Caco-2 (cell line): ENCODE results near the gene CACNG4. TPM values are rescaled to one million over a fixed set of nuclear protein-coding genes. Genes with fewer than 3 reads are reported as not detected.

Experiments
- BruUV-seq: library from RNA; stranded (reverse); fragments of 400-500 nt; replicated peaks from 2 replicates; lab custom pipeline; 2021; lab: Mats Ljungman, UMichigan
- CTCF ChIA-PET: fragments of 300-600 bp; sonication (Branson Sonifier 250); formaldehyde crosslinking; loops from one replicate; lab custom pipeline; 2022; ENCODE audit warnings: antibody characterized with exemption; lab: Charles Lee
- POLR2A ChIA-PET: fragments of 300-600 bp; sonication (Branson Sonifier 250); formaldehyde crosslinking; loops from one replicate; lab custom pipeline; 2022; ENCODE audit warnings: antibody characterized with exemption; lab: Charles Lee
- DNase-seq, 2 experiments: peaks; one replicate each; pipeline versions ENCODE4 v3.0.0 to v3.0.0-alpha.2; 2020 to 2022
- H3K27me3 ChIP-seq: replicated peaks from 2 replicates; pipeline ENCODE4 v1.6.0; 2011; ENCODE audit warnings: low read length; ENCODE audit not compliant: control insufficient read depth, insufficient read depth
- H3K36me3 ChIP-seq: 2 replicates; pipeline ENCODE4 v1.5.1; 2011; ENCODE audit warnings: low read length; ENCODE audit not compliant: control insufficient read depth, insufficient read depth
- H3K4me1 ChIP-seq: fragments of 250-450 bp; sonication (Bioruptor Pico); 2 replicates; pipeline ENCODE4 v1.5.1; 2020; ENCODE audit warnings: mild to moderate bottlenecking
- H3K4me3 ChIP-seq: 2 replicates; pipeline ENCODE4 v1.5.1; 2011; ENCODE audit warnings: low read depth, mild to moderate bottlenecking, control low read depth, low read length
- H3K9me3 ChIP-seq: fragments of 250-450 bp; sonication (Bioruptor Pico); 2 replicates; pipeline ENCODE4 v1.5.1; 2020; ENCODE audit warnings: mild to moderate bottlenecking, moderate library complexity
- H3K27ac Mint-ChIP-seq: one replicate; pipeline ENCODE4 v1.8.0; 2022; ENCODE audit warnings: mixed read lengths; ENCODE audit not compliant: unreplicated experiment
- H3K27me3 Mint-ChIP-seq: one replicate; pipeline ENCODE4 v1.8.0; 2022; ENCODE audit warnings: mixed read lengths; ENCODE audit not compliant: insufficient read depth, unreplicated experiment
- H3K36me3 Mint-ChIP-seq: one replicate; pipeline ENCODE4 v1.8.0; 2022; ENCODE audit warnings: mild to moderate bottlenecking, mixed read lengths; ENCODE audit not compliant: insufficient read depth, unreplicated experiment
- H3K4me1 Mint-ChIP-seq: one replicate; pipeline ENCODE4 v1.8.0; 2022; ENCODE audit warnings: low read depth, mixed read lengths; ENCODE audit not compliant: unreplicated experiment
- H3K4me3 Mint-ChIP-seq: one replicate; pipeline ENCODE4 v1.8.0; 2022; ENCODE audit warnings: mild to moderate bottlenecking, moderate library complexity, mixed read lengths; ENCODE audit not compliant: unreplicated experiment
- H3K9me3 Mint-ChIP-seq: one replicate; pipeline ENCODE4 v1.8.0; 2022; ENCODE audit warnings: mixed read lengths; ENCODE audit not compliant: unreplicated experiment
- CTCF ChIP-seq, 2 experiments: fragments of 200-600 bp in 1 of 2; IDR thresholded peaks; 1 replicate in 1 of 2; 2 replicates in 1 of 2; pipeline versions ENCODE4 v1.5.1 to v1.8.0; 2011 to 2022; ENCODE audit warnings: antibody characterized with exemption in 1 of 2, control low read depth in 1 of 2, inconsistent platforms in 1 of 2, low read depth in 1 of 2, low read length in 1 of 2, mild to moderate bottlenecking in 1 of 2, moderate library complexity in 1 of 2; ENCODE audit not compliant: insufficient read depth in 1 of 2, severe bottlenecking in 1 of 2, unreplicated experiment in 1 of 2
- intact Hi-C: fragments of 100-400 bp; cut with micrococcal nuclease; formaldehyde crosslinking; loops from one replicate; pipeline ENCODE4 v1.10.0; 2022; ENCODE audit not compliant: unreplicated experiment
- total RNA-seq: library from RNA; stranded (reverse); gene quantifications from 2 replicates; pipeline ENCODE4 v1.2.3, GENCODE V29; 2022

CACNG4 gene
- total RNA-seq, 1 experiment from 2014 or later = 12.8 TPM

GRCh38 chr17:67015001-67015400 lies 50.5 kb downstream of the CACNG4 start:
- Mint-ChIP-seq H3K27me3 (no peaks in the 10 kb centered on the region), H3K9me3 (no peaks in the 10 kb centered on the region), H3K27ac (no peak overlapping the region), H3K4me1 (peaks cover 17% of the 10 kb centered on the region), H3K4me3 (no peak overlapping the region), H3K36me3 (no peaks in the 10 kb centered on the region)
- no peaks in the 10 kb centered on the region for H3K36me3 ChIP-seq
- no peak overlapping the region for H3K4me3 ChIP-seq
- no peaks in the 10 kb centered on the region for H3K27me3 ChIP-seq
- CTCF ChIA-PET = no interaction called here
- intact Hi-C loops = no loop called here
- TF ChIP-seq CTCF (IDR thresholded peaks at IDR 0.05; ENCODE audit: insufficient read depth in 1 of 2, low read depth in 1 of 2, low read length in 1 of 2, severe bottlenecking in 1 of 2, unreplicated experiment in 1 of 2) = no peak
- no peaks in the 10 kb centered on the region for H3K9me3 ChIP-seq
- H3K4me1 ChIP-seq = peaks cover 7% of the 10 kb centered on the region; the same call in 1 of the 2 replicates
- POLR2A ChIA-PET = no interaction called here
- no peak for DNase-seq
- BruUV-seq = no TSS peak

- no peaks in the 10 kb centered on the region for H3K36me3 Mint-ChIP-seq
- H3K4me3 Mint-ChIP-seq = no peak overlapping the region
- Histone ChIP-seq H3K36me3 (no peaks in the 10 kb centered on the region), H3K9me3 (no peaks in the 10 kb centered on the region), H3K4me3 (no peak overlapping the region), H3K4me1 (peaks cover 7% of the 10 kb centered on the region; the same call in 1 of the 2 replicates), H3K27me3 (no peaks in the 10 kb centered on the region)
- no peaks in the 10 kb centered on the region for H3K9me3 Mint-ChIP-seq
- no peak for TF ChIP-seq CTCF (IDR thresholded peaks at IDR 0.05; ENCODE audit: insufficient read depth in 1 of 2, low read depth in 1 of 2, low read length in 1 of 2, severe bottlenecking in 1 of 2, unreplicated experiment in 1 of 2)
- peaks cover 14% of the 10 kb centered on the region for H3K4me1 Mint-ChIP-seq
- DNase-seq = no peak
- no peak overlapping the region for H3K27ac Mint-ChIP-seq
- POLR2A ChIA-PET = no interaction called here
- no TSS peak for BruUV-seq
- intact Hi-C loops = no loop called here
- CTCF ChIA-PET = no interaction called here
- no peaks in the 10 kb centered on the region for H3K27me3 Mint-ChIP-seq
Observed at GRCh38 chr17:67016039-67016762, 51.7 kb downstream of the CACNG4 start.

GRCh38 chr17:67017910-67018309 lies 53.4 kb downstream of the CACNG4 start:
- Mint-ChIP-seq H3K27ac (no peak overlapping the region), H3K36me3 (no peaks in the 10 kb centered on the region), H3K4me1 (peaks cover 14% of the 10 kb centered on the region), H3K27me3 (no peaks in the 10 kb centered on the region), H3K4me3 (no peak overlapping the region), H3K9me3 (no peaks in the 10 kb centered on the region)
- CTCF ChIA-PET = no interaction called here
- no peak for DNase-seq
- intact Hi-C loops = no loop called here
- no peaks in the 10 kb centered on the region for H3K9me3 ChIP-seq
- no TSS peak for BruUV-seq
- H3K36me3 ChIP-seq = no peaks in the 10 kb centered on the region
- no peak for TF ChIP-seq CTCF (IDR thresholded peaks at IDR 0.05; ENCODE audit: insufficient read depth in 1 of 2, low read depth in 1 of 2, low read length in 1 of 2, severe bottlenecking in 1 of 2, unreplicated experiment in 1 of 2)
- no peak overlapping the region for H3K4me3 ChIP-seq
- H3K27me3 ChIP-seq = no peaks in the 10 kb centered on the region
- POLR2A ChIA-PET = no interaction called here
- H3K4me1 ChIP-seq = peaks cover 7% of the 10 kb centered on the region; the same call in 1 of the 2 replicates
